Hair follicular keratinocyte (primary cell): ENCODE results near the gene LAMB4. TPM values are rescaled to one million over a fixed set of nuclear protein-coding genes. Genes with fewer than 3 reads are reported as not detected.

Source experiments
- total RNA-seq: library from RNA; depleted of rRNA; stranded (reverse); fragments of >200 nt; gene quantifications from 2 replicates; pipeline ENCODE4 v1.2.3, GENCODE V29; 2015

Gene LAMB4
- 0.23 TPM in 1 of 2 replicates, not detected in the other for total RNA-seq

GRCh38 chr7:108130261-108130660 lies at the start of gene LAMB4:
TSS of gene LAMB4 (minus strand) at chr7:108130361. CDS start at chr7:108123164, 7,197 bp downstream.

GRCh38 chr7:108002726-108003598 lies 127.2 kb downstream of the LAMB4 start, which contains the start of gene LAMB1:
TSS of gene LAMB1 (minus strand) at chr7:108003161. CDS start at chr7:108002885, 276 bp downstream.

Other genes with a start within 250 kb of the LAMB4 start
- gene DLD, start 239.2 kb downstream of the LAMB4 start, total RNA-seq: 43.9 and 65.6 TPM in 2 replicates
- gene LAMB1, start 127.2 kb downstream of the LAMB4 start, total RNA-seq: 94.8 and 143 TPM in 2 replicates